22Rv1 (cell line): ENCODE measurements around the gene IGSF9.

Experiments used
- CTCF ChIP-seq: fragments of 450-650 bp; IDR thresholded peaks from 2 replicates; pipeline ENCODE4 v1.5.1; 2017; ENCODE audit warnings: mild to moderate bottlenecking
- ZFX ChIP-seq: fragments of 450-650 bp; IDR thresholded peaks from 2 replicates; pipeline ENCODE4 v1.6.1; 2017; ENCODE audit warnings: antibody characterized with exemption, borderline replicate concordance

- no peak for TF ChIP-seq CTCF
- TF ChIP-seq ZFX, result no peak
These were observed 8.2 kb downstream of the IGSF9 start for GRCh38 chr1:159937054-159937750.
